ENCODE results near the gene SSBP1.
"Not testable (repeated sequence)": the region's sequence is repeated elsewhere in the genome, so short reads cannot be mapped to it uniquely, and the experiment has no call there.

The SSBP1 gene, protein sequence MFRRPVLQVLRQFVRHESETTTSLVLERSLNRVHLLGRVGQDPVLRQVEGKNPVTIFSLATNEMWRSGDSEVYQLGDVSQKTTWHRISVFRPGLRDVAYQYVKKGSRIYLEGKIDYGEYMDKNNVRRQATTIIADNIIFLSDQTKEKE

DNA sequence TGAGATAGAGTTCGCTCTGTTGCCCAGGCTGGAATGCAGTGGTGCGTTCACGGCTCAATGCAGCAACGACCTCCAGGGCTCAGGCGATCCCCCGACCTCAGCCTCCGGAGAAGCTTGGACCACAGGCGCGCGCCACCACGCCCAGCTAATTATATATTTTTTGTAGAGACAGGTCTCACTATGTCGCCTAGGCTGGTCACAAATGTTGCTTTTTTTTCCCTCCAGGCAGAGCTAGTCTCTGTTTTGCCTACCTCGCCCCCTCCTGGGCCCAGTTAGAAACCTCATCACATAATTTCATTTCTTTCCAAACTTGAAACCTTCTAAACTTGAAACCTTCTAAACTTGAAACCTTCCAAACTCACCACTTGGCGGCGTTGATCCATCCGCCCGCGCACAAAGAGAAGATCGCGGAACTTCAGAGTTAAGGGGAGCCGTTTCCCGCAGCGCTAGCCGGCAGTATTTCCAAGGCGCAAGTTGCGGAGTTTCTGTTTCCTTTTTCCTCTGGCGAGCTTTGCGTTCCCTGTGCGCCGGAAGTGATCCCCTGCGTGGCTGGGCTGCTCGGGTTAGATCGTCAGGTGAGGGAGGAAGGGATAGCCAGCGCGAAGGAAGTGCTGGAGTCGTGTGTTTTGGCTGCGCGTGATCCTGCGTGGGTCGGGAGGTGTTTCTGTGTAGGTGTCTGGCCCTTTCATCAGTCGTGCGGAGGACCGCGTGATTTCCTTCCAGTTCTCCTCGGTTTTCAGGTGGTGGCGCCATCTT is at the start of gene SSBP1:
SSBP1 (plus strand) TSS at position 523 of the 756 bp plus-strand sequence. CDS start 809 bp downstream, outside the sequence.
- FAIRE-seq (no peak), DNase-seq (ENCODE audit: low spot score) (peak; percentile 85)

DNA sequence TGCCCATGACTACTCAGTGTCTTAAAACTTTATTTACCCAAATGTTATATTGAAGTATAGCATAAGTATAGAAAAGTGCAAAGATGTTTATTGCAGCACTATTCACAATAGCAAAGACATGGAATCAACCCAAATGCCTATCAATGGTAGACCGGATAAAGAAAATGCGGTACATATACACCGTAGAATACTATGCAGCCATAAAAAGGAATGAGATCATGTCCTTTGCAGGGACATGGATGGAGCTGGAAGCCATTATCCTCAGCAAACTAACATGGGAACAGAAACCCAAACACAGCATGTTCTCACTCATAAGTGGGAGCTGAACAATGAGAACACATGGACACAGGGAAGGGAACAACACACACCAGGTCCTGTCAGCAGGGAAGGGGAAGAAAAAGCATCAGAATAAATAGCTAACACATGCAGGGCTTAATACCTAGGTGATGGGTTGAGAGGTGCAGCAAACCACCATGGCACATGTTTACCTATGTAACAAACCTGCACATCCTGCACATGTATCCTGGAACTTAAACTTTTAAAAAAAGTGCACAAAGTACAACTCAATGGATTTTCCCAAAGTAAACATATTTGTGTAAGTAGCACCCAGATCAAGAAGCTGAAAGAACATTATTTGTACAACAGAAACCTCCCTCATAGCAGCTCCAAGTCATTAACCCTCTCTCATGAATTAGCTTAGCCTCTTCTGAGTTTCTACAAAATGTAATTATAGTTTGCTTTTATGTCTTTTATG is 48.9 kb upstream of the SSBP1 start:
- FAIRE-seq; DNase-seq (ENCODE audit: low spot score): not testable (repeated sequence)

DNA sequence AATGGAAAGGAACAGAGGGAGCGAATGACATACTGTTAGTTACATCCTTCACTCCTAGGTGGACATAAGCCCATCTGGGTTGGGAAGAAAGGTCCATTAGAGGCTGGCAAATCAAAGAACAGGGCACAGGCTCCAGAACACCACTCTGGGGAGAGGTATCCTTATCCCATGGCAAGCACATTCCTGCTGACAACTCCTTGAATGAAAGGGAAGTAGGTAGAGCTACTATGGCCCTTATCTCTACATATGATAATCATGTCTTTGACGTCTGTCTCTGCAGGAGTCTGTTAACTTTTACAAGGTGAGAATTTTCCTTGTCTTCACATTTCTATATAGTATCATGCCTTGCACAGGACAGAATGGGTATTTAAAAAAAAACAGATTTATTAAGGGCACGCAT is 46.6 kb upstream of the SSBP1 start:
- no peak for FAIRE-seq
- DNase-seq (ENCODE audit: low spot score), result no peak

DNA sequence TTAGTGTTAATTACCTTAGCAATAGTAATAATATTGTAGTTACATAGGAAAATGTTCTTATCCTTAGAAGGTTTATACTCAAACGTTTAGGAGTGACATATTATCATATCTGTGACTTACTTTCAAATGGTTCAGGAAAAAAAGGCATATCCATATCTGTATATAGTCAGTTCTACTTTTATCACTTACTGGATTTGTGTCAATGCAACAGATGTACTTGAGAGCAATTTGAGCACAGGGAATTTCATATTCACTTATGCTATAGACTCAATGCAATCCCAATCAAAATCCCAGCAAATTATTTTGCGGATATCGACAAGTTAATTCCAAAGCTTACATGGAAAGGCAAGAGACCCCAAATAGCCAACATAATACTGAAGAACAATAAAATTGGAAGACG is 46.2 kb upstream of the SSBP1 start:
- no peak for FAIRE-seq
- no peak for DNase-seq (ENCODE audit: low spot score)

DNA sequence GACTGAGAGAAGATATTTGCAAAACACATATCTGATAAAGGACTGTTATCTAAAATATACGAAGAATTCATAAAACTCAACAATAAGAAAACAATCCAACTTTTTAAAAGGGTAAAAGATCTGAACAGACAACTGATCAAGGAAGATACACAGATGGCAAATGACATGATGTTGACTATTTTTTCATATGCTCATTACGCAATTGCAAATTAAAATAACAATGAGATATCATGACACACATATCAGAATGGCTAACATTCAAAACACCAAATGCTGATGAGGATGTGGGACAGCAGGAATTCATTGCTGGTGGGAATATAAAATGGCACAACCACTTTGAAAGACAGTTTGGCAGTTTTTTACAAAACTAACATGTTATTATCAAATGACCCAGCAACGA is 45.1 kb upstream of the SSBP1 start:
- DNase-seq (ENCODE audit: low spot score) (no peak), FAIRE-seq (no peak)

DNA sequence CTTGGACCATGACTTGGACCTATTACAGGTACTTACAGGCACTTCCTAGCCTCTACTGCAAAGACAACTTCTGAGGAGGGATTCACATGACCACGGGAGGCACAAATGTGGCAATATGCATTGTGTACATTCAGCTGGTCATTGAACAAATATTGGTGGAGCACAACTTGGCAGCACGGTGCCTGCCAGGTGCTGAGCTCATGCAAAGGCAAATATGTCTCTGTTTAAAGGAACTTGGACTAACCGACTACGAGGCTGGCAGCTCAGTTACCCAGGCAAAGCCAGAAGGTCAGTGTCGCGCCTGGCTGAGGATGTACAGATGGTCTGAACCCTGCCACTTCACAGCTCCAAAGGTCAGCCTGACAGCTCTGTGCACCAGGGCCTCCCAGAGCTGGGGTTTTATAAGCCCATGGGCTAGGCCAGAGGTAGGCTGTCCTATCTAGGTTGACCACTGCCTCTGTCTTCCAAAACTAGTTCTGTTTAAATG is 42.3 kb upstream of the SSBP1 start:
- DNase-seq (ENCODE audit: low spot score) (no peak), FAIRE-seq (no peak)

DNA sequence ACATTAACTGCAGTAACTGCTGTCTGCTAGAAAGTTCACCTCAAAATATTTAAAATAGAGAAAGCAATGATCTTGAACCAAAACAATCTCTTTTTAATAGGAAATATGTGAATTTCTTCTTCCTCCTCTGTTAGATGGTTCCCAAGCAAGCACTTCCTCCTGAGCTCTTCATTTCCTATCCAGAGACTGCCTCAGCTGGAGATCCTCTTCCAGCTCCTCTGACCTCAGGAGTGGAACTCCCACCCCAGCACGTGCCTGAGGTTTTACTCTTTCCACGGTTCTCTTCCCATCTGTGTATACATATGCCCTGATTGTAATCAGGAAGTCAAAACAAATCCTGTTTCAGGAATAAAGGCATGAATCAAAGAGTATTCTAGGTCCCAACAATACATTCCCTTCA is 41.8 kb upstream of the SSBP1 start:
- no peak for DNase-seq (ENCODE audit: low spot score)
- FAIRE-seq, result no peak

DNA sequence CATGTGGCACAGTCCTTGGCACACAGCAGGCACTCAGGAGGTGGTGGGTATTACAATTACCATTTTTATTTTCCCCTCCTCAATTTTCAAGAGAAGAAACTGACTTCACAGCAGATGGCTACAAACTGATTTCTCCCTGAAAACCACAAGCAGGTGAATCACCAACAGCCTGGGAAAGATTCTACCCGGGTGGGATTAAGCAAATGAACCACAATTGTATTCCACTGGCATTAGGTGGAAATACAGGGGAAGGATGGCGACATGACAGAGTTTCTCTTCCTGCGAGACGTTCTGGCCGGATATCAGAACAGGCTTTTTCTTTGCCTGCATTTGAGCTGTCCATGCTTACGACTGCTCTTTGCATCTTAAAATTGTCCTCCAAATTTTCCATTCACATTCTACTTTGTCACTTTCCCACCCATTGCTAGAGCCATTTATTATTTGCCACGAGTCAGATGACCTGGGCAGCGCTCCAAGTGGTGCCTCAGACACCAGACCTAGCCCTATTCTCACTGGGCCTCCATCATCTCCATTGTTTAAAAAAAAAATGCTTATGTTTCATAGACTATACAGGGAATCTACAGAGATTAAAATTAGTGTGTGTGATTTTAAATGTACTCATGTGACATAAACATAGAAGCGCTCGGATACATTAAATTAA is 40.8 kb upstream of the SSBP1 start:
- FAIRE-seq, result no peak
- peak; percentile 71 for DNase-seq (ENCODE audit: low spot score)

DNA sequence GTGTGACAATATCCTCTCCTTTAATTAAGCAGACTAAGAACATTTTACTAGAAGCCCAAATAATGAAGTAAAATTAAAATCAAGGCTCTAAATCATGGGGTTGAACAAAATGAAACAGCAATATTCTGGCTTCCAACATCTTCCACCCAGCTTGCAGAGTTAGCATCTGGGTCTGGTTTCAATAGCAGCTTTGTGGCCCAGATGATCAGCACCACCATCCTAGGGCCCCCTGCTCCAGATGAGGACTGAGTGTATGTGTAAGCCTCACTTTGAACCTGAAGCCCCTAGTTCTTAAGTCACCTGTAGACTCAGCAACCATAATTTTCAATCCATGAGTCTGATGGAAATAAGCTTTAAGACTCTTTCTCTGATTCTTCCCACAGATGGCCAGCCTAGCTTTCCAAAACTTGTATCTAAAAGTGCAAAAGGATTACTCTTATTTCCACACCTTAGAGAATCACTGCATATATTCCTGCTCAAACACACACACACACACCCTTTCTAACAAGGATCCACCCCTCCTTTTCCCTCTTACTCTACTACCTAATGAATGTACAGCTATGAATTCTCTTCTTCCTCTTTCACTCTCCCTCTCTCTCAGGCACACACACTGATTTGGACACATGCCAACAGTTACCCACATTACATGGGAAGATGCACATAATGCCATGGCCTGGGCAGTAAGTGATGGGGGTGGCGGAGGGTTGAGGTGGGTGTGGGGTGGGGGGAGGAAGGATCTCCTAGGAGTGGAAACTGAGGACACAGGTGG is 39.7 kb upstream of the SSBP1 start:
- FAIRE-seq, result no peak
- no peak for DNase-seq (ENCODE audit: low spot score)

DNA sequence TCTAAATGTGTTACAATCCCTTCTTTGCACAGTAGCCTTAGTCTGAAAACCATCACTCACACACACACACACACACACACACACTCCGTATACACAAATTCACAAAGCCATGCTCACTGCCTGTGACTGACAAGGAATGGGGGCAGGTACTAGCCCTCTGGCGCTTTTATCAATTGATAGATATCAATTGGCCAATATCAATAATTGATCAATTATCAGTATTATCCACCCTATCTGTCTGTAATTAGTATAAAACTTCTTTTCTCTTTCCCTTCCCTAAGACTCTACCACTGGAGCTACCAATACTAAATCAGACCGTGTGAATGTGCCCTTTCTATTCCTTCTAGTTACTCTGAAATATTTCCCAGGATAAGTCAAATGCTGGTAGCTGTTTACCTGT is 38.3 kb upstream of the SSBP1 start:
- DNase-seq (ENCODE audit: low spot score) (no peak), FAIRE-seq (no peak)

DNA sequence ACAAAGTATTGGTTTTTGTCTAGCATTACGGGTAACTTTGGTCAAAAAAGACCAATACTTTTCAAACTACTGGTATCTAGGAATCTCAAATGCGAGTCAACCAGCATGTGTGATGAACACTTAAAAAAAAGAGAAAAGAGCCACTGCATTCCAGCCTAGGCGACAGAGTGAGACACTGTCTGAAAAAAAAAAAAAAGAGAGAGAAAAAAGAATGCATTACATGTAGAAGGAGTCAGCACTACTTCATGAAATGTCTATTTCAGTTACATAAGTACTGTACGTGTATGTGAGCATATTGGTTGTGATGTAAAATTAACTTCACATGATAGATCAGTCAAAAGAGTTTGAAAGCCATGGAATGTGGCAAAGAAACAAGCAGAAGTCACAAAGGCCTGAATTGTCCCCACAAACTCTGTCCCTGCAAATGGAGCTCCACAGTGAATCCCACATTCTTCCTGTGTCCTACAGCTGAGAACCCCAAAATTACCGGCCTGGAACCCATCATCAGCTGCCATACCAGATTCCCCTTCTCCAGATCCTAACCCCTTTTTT is 37.8 kb upstream of the SSBP1 start:
- DNase-seq (ENCODE audit: low spot score) (no peak), FAIRE-seq (no peak)

DNA sequence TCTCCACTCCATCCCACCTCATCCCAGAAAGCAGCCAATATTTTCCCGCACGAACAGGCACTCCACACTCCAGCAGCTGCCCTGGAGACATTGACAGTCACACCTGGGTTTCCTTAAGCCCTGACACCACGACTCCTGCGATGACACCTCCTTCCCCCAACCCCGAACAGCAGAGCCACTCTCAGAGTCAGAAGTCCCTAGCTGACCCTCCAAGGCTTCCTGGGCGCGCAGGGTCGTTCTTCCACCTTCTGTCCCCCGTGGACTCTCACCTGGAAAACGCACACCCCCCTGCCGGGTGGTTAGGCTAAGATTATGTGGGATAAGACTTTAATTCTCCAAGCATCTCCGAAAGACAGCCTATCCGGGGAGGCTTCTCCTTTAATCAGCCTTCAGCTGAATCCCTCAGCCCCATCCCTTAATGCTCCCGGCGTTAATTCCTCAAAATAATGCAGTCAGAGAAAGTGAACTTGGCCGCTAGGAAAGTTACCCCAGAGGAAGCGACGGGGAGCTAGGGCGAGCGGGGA is 37.2 kb upstream of the SSBP1 start:
- DNase-seq (ENCODE audit: low spot score) (no peak), FAIRE-seq (no peak)

DNA sequence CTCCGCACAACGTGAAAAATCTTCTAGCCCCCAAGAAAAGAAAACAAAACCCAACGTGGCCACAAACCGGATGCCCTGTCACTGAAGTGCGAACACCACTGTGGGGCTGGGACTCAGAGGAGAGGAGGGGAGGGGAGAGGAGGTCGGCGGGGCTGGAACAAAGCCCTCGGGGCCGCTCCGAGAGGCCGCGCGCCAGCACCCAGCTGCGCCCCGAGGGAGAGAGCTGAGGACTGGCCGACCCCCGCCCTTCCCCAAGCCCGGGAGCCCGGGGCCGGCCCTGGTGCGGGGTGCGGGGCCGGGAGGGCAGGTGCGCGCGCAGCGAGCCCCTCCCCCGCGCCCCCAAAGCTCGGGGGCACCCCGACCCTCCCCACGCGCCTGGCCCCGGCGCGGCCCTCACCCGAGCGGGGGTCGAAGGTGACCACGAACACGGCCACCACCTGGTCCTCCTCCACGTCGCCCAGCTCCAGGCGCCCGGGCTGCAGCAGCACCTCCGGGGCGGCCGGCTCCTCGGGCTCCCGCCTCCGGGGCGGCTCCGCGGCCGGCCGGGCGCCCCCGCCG is 36.6 kb upstream of the SSBP1 start:
- FAIRE-seq (no peak), DNase-seq (ENCODE audit: low spot score) (peak; percentile 30)

DNA sequence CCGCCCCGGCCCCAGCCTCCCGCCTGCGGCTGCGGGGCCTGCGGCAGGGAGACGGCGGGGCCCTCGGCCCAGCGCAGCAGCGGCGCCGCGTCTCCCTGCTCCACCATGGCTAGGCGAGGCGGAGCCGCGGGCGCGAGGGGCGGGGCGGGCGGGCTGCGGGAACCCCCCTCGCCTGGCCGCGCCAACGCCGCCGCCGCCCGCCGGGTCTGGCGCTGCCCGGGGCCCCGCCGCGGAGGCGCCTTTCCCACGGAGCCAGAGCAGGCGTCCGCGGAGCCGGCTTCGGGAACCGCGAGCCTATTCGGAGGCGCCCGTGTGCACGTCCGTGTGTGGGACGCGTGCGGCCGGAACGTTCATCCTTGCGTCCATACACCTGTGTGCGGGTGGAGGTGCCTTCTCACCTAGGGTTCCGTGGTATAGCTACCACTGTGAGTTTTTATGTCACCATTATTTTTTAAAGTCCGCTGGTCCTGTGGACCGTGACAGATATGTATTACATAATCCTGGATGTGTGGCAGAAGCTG is 36.1 kb upstream of the SSBP1 start, which contains the start of gene DENND11:
DENND11 (minus strand) TSS at position 120 of the 521 bp plus-strand sequence; CDS start at position 107, 13 bp downstream.
- FAIRE-seq (no peak), DNase-seq (ENCODE audit: low spot score) (peak; percentile 70)

DNA sequence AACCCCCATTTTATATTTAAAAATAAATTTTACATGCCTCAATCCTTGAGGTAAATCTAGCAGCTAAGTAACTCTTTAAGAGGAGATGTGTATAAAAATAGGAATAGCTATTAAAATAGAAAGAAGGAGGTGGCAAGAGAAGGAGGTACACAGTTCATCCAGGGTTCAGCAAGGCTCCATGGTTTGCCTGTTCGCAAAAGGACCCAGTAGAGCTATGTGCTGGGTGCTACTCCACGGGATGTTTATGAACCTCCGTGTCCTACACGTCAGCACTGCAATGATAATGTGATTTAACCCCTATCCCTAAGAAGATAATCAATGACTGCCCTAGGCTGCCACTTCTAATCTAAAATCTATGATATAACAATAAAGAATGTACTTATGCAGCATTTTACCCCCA is 35.3 kb upstream of the SSBP1 start:
- no peak for DNase-seq (ENCODE audit: low spot score)
- FAIRE-seq, result no peak

DNA sequence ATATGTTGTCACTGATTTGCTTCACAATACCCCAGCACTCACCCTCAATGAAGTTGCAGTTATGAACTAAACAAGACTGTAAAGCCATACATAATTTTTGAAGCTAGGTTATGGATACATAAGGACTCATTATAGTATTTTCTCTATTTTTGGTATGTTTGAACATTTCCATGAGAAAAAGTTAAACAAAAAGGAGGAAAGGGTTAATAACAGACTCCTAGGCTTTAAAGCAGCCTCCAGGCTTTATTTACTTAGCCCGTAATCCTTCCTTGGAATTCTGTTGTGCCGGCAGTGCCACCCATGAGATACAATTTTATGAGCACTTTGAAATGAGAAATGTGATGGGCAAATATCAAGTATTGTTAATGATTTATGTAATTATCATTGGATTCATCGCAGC is 34.0 kb upstream of the SSBP1 start:
- FAIRE-seq, result no peak
- DNase-seq (ENCODE audit: low spot score), result no peak

DNA sequence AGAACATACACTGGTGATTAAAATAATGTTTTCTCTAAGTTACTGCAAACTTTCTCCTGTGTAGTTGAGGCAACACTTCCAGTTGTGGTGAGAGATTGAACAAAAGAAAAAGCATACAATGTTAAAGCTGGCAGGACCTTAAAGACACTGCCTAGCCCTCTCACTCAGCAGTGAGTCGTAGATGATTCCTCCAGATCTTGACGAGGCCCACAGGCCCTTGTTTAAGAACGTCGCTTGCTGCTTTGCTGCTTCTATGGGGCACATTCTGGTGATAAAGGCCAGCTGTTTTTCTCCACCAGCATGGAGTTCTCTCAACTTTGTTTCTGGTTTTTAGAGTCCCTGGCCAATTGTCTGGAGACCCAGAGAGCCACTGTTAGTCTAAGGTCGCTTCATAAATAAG is 33.4 kb upstream of the SSBP1 start:
- no peak for FAIRE-seq
- no peak for DNase-seq (ENCODE audit: low spot score)

DNA sequence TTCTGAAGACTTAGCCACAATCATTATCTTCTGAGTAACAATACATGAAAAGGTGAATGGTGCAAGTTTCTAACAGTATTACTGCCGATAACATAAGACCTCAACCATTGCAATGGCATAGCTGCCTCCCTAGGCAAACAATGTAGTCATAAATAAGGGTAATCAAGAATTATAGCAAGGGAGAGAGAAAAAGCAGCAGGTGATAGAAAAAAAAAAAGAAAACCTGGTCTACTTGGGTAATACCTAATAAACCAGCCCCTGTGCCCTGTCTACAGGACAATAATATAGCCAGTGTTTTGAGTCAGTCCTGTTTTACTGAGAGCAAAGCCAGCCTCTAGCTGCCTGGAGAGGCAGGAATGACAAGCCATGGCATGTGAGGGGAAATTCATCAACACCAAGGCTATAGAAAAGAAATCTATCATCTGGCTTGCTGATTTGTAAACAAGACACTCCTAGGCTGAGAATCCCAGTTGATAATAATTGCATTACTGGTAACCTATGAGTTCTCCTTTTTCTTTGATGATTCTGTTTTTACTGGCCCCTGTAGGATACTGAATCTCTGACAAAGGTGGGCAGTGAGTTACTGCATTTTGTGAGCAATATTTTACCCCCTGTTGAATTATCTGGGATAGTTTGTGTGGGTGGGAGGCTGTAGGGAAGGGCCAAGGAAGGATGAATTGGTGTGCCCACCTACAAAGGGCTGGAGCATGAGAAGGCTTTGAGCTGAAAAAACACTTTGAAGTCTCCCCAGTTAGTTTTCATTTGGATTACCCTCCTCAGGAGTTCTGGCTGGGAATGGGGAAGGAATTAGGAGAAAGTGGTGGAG is 31.7 kb upstream of the SSBP1 start:
- DNase-seq (ENCODE audit: low spot score) (no peak), FAIRE-seq (no peak)

DNA sequence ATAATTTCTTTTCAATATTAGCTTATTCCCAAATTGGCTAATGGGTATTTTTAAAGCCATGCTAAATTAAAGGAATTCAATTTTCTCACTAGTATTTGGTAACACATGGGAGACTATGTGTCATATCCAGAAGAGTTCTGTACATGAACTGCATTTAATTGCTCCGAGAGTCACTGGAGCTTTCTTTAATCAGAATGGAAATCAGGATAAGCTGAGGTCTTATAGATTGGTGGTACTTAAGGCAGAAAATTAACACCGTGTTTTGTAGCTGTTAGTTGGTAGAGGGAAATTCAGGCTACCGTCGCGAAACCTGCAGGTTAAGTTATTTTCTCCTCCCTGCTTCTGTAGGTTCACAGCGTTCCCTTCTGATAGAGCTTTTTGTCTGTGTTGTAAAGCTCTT is 29.8 kb upstream of the SSBP1 start, which contains the start of gene WEE2:
WEE2 (plus strand) TSS at position 3 of the 400 bp plus-strand sequence. CDS start 406 bp downstream, outside the sequence.
- FAIRE-seq (no peak), DNase-seq (ENCODE audit: low spot score) (no peak)
